ENCODE results near the gene THSD7A.
A peak's percentile ranks its signal among the peaks of the same experiment; 100 is the strongest.

The THSD7A gene

DNA sequence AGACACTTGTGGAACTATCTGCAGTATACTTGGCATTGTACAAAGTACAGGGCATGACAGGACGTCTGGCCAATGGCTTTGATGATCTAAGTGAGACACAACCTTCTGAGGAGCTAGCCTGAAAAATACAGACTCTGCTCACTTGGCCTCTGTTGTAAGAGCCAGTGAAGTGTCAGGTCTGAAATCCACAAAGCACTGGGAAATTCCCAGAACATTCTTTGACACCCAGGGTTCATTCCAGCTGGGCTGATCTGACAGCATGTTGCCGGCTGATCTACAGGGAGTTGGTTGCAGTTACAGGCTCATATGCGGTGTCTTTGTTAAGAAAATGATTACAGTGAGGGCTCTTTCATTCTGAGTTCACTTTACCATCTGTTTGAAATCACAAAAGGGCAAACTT is 503.7 kb downstream of the THSD7A start:
- peak; percentile 34 for DNase-seq

DNA sequence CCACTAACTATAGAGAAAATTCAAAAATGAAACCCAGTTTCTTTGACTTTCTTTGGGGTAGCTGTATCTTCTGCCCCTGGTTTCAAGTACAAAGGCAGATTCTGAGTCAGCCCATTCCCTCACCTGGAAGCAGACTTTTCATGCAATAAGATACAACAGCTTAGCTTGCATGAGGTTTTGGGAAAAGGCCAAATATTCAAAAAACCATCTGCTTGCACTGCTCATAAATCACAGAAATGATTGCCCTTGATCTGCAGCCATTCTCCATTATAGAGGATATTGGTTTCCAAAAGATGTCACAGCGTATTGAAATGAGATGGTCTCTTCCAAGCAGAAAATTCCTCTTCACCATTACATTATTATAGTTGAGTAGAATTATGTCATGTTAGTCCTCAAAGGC is 504.4 kb downstream of the THSD7A start:
- DNase-seq: no peak

Data from fibroblast of skin of back (primary cell).